Measurements from ENCODE around the gene GSTM5. TPM values are rescaled to one million over a fixed set of nuclear protein-coding genes. Genes with fewer than 3 reads are reported as not detected.

The GSTM5 gene
- 2.0 and 4.4 TPM in 2 replicates for total RNA-seq

DNA sequence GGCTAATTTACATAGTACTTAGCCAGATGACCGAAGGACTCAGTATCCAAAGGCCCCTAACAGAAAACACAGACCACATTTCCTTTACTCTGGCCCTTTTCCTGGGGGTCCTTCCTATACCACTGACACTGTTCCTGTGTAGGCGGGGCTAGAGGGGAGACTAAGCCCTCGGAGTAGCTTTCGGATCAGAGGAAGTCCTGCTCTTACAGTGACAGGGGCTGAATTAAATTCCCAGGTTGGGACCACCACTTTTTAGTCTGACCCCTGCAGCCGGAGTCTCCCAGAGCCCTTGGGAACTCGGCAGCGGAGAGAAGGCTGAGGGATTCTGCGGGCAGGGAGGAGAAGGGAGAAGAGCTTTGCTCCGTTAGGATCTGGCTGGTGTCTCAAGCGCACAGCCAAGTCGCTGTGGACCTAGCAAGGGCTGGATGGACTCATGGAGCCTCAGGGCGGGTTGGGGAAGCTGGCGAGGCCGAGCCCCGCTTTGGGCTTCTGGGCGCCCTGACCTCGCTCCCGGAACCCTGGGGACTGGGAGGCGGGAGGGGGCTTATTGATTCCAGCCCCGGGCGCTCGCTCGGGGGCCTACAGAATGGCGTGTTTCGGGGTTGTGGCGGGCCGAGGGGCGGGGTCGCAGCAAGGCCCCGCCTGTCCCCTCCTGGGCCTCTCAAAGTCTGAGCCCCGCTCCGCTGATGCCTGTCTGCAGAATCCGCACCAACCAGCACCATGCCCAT is at the start of gene GSTM5:
GSTM5 (plus strand) TSS at position 659 of the 728 bp plus-strand sequence; CDS start at position 721, 62 bp downstream.

DNA sequence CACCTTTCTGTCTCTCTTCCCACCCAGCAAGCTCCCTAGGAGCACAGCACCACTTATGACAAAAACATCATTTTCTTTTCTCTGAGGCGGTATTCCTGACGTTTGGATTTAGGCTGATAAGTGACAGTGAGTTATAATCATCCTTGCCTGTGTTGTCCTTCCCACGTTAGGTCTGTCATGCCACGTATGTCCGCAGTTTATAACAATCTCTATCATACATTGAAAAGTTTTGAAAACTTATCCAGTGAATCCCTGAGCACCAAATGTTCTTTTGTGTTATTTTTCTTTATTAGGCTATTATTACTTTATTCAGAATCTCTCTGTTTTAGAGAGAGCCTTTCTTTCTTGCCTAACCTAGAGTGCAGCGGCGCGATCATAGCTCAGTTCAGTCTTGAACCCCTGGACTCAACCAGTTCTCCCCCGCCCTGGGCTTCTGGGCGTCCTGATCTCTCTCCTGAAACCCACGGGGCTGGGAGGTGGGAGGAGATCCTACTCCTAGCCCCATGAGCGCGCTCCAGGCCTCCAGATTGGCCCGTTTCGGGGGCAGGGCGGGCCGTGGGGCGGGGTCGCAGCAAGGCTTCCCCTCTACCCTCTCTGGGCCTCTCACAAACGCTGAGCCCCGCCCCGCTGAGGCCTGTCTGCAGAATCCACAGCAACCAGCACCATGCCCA is 44.5 kb upstream of the GSTM5 start, which contains the start of gene GSTM2:
GSTM2 (plus strand) TSS at position 606 of the 671 bp plus-strand sequence; CDS start at position 665, 59 bp downstream.

DNA sequence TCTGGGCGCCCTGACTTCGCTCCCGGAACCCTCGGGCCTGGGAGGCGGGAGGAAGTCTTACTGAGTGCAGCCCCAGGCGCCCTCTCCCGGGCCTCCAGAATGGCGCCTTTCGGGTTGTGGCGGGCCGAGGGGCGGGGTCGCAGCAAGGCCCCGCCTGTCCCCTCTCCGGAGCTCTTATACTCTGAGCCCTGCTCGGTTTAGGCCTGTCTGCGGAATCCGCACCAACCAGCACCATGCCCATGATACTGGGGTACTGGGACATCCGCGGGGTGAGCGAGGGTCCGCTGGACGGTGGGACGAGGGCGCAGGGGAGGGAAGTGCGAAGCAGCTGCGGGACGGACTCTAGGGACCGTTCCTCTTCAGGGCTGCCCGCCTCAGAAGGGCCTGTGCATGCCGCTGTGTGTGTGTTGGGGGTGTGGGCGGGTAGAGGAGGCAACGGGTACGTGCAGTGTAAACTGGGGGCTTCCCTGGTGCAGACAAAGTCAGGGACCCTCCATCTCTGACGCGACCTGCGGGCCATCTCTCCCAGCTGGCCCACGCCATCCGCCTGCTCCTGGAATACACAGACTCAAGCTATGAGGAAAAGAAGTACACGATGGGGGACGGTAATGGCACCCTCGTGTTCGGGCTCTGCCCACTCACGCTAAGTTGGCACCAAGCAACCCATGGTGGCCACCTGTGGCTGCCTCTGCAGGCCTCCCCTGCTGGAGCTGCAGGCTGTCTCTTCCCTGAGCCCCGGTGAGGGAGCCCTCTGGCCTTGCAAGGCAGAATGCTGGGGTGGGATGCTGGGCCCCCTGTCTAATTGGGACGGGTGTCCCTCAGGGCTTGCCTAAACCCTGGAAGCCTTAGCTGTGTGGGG is 24.2 kb upstream of the GSTM5 start, which contains the start of gene GSTM1:
GSTM1 (plus strand) TSS at position 177 of the 859 bp plus-strand sequence; CDS start at position 234, 57 bp downstream.

DNA sequence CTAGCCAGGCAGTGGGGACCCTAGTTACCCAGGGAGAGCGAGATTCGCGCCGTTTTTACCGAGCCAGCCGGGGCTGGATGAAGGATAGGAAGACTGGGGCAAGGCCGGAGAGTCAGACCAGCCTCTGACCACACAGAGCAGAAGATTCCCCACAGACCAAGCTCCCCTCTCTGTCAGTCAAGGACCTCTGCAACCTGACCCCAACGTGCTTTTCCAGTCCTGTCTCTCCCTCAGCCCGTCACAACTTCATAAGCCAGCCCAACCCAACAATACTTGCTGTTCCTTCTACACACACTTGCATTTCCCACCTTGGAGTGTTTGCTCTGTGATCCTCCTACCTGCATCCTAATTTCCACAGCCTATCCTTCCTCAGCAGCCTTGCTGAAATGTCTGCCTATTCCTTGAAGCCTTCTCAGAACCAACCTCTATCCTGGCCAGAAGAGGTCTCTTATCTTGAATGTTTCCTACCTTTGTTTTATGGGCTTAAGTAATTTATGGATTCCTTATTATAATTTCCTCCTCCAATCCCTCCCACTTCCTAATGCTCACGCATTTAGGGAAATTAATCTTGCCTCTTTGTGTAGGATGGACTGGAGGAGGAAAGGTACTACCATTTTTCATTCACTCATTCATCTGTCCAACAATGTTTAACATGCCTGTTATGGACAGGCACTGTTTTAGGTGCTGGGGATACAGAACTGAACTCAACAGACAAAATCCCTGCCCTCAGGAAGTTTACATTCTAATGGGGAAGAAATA is 28.7 kb downstream of the GSTM5 start, which contains the start of gene GSTM3:
GSTM3 (minus strand) TSS at position 424 of the 759 bp plus-strand sequence. CDS start 751 bp downstream, outside the sequence.

DNA sequence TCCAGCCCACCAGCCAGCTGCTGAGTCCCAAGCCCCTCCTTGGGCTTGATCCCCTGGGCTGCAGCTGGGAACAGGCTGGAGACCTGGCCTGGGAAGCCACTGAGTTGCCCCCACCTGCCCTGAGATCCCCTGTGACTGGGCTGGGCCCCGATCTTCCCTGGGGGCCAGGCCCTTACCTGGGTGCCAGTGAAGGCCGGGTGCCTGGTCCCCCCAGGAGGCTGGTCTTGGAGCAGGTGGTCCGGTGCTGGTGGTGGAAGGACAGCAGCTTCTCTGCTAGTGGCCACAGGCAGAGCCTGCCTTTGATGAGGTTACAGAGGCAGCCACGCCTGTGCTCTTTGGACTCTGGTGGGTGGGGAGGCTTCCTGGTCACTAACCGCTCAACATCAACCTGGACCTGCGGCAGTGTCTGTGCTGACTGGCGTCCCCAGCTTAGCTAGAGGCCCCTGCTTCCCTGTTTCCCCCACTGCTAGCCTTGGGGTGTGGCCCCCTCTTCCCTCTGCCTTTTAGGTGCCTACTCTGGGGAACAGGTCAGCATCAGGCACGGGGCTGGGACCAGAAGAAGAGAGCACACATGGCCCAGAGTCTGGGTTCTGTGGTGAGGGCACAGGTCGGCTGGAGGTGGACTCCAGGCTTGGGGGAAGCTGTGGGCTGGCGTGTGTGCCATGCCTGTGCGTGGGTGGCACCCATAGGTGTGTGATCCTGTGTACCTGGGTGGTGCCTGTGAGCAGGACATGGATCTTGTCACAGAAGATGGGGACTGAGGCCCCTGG is 51.8 kb downstream of the GSTM5 start, which contains the start of gene EPS8L3:
EPS8L3 (minus strand) TSS at position 278 of the 770 bp plus-strand sequence. CDS start 2,174 bp downstream, outside the sequence.

Other genes with a start within 250 kb of the GSTM5 start
- gene SYPL2, start 245.7 kb upstream of the GSTM5 start, total RNA-seq, result 2.0 and 5.5 TPM in 2 replicates
- gene ATXN7L2, start 228.3 kb upstream of the GSTM5 start, total RNA-seq, result 2.7 and 5.9 TPM in 2 replicates
- 4.5 and 4.8 TPM in 2 replicates for gene CYB561D1, start 218.2 kb upstream of the GSTM5 start, total RNA-seq
- 0.39 and 0.73 TPM in 2 replicates for gene AMIGO1, start 202.5 kb upstream of the GSTM5 start, total RNA-seq
- gene GPR61, start 172.4 kb upstream of the GSTM5 start, total RNA-seq, result under 0.01 and 0.39 TPM in 2 replicates
- 14.0 and 16.6 TPM in 2 replicates for gene GNAI3, start 163.6 kb upstream of the GSTM5 start, total RNA-seq
- gene GNAT2, start 92.6 kb upstream of the GSTM5 start, total RNA-seq, result not detected in 2 replicates
- gene AMPD2, start 92.4 kb upstream of the GSTM5 start, total RNA-seq, result 59.5 and 63.7 TPM in 2 replicates
- 5.9 and 10.2 TPM in 2 replicates for gene GSTM4, start 56.2 kb upstream of the GSTM5 start, total RNA-seq
- gene GSTM2, start 44.2 kb upstream of the GSTM5 start, total RNA-seq, result 10.2 and 18.0 TPM in 2 replicates
- gene GSTM1, start 24.4 kb upstream of the GSTM5 start, total RNA-seq, result 13.7 and 16.2 TPM in 2 replicates
- gene GSTM3, start 28.8 kb downstream of the GSTM5 start, total RNA-seq, result 37.1 and 37.5 TPM in 2 replicates
- gene EPS8L3, start 51.7 kb downstream of the GSTM5 start, total RNA-seq, result not detected in 2 replicates
- 45.0 and 64.7 TPM in 2 replicates for gene CSF1, start 198.6 kb downstream of the GSTM5 start, total RNA-seq

Measured in subcutaneous preadipocyte (primary cell).